AG20443 (cell line): ENCODE data around the gene KCND1.
A peak's percentile ranks its signal among the peaks of the same experiment; 100 is the strongest.

Source experiments
- DNase-seq: peaks from one replicate; pipeline ENCODE4 v3.0.0; 2012; ENCODE audit warnings: low spot score, mixed read lengths

KCND1 gene

GRCh38 chrX:48974574-48974973 lies 2.9 kb upstream of the KCND1 start:
- no peak for DNase-seq

GRCh38 chrX:48974033-48974432 lies 2.4 kb upstream of the KCND1 start:
- DNase-seq, result no peak

- peak; percentile 45 for DNase-seq
These were observed 848 bp upstream of the KCND1 start for GRCh38 chrX:48972220-48973164.

GRCh38 chrX:48969471-48969870 lies 2.2 kb downstream of the KCND1 start:
- no peak for DNase-seq

GRCh38 chrX:48968377-48968776 lies 3.3 kb downstream of the KCND1 start:
- DNase-seq, result no peak

- peak; percentile 45 for DNase-seq
These were observed 4.7 kb downstream of the KCND1 start for GRCh38 chrX:48966796-48967579.

- no peak for DNase-seq
These were observed 5.7 kb downstream of the KCND1 start for GRCh38 chrX:48965959-48966358.

GRCh38 chrX:48961585-48962091 lies 10.0 kb downstream of the KCND1 start:
- no peak for DNase-seq

GRCh38 chrX:48960291-48960690 lies 11.4 kb downstream of the KCND1 start:
- DNase-seq, result no peak

- DNase-seq, result peak; percentile 48
These were observed 13.0 kb downstream of the KCND1 start for GRCh38 chrX:48958635-48959094.

GRCh38 chrX:48957827-48958634 lies 13.6 kb downstream of the KCND1 start:
- DNase-seq, result peak; percentile 94

GRCh38 chrX:48957477-48957826 lies 14.2 kb downstream of the KCND1 start, which contains the start of gene OTUD5:
OTUD5 (minus strand) TSS chrX:48957607; CDS start chrX:48957570, 37 bp downstream.
- peak; percentile 55 for DNase-seq

GRCh38 chrX:48956728-48957414 lies 14.8 kb downstream of the KCND1 start:
- DNase-seq, result peak; percentile 18

GRCh38 chrX:48948589-48948988 lies 23.1 kb downstream of the KCND1 start:
- DNase-seq, result no peak

- DNase-seq, result peak; percentile 65
These were observed 25.9 kb downstream of the KCND1 start for GRCh38 chrX:48945517-48946348.

- no peak for DNase-seq
These were observed 28.7 kb downstream of the KCND1 start for GRCh38 chrX:48942895-48943294.

GRCh38 chrX:48940404-48940955 lies 31.2 kb downstream of the KCND1 start:
- DNase-seq, result no peak

- DNase-seq, result no peak
These were observed 32.0 kb downstream of the KCND1 start for GRCh38 chrX:48939524-48940228.

GRCh38 chrX:48938721-48939425 lies 32.8 kb downstream of the KCND1 start:
- no peak for DNase-seq
